Measurements from ENCODE around the gene RECQL.
A peak's percentile ranks its signal among the peaks of the same experiment; 100 is the strongest.

Gene RECQL, protein sequence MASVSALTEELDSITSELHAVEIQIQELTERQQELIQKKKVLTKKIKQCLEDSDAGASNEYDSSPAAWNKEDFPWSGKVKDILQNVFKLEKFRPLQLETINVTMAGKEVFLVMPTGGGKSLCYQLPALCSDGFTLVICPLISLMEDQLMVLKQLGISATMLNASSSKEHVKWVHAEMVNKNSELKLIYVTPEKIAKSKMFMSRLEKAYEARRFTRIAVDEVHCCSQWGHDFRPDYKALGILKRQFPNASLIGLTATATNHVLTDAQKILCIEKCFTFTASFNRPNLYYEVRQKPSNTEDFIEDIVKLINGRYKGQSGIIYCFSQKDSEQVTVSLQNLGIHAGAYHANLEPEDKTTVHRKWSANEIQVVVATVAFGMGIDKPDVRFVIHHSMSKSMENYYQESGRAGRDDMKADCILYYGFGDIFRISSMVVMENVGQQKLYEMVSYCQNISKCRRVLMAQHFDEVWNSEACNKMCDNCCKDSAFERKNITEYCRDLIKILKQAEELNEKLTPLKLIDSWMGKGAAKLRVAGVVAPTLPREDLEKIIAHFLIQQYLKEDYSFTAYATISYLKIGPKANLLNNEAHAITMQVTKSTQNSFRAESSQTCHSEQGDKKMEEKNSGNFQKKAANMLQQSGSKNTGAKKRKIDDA

GRCh38 chr12:21501258-21502163 lies at the start of gene RECQL, which contains the start of gene GOLT1B:
TSS of gene RECQL (minus strand) at chr12:21501635. CDS start at chr12:21499570, 2,065 bp downstream.
TSS of gene GOLT1B (plus strand) at chr12:21501789. CDS start at chr12:21501924, 135 bp downstream.
- Histone ChIP-seq H3K36me3 (ENCODE audit: insufficient read depth, low read depth, low read length) (peaks cover 26% of the 10 kb centered on the region), H3K27ac (ENCODE audit: low read length) (no peak within 1 kb of the TSS), H3K27me3 (ENCODE audit: insufficient read depth, low read length) (no peaks in the 10 kb centered on the region), H3K9ac (ENCODE audit: low read depth, low read length) (peak within 1 kb of the TSS; percentile 88), H3K4me1 (ENCODE audit: insufficient read depth, low read length) (peaks cover 5% of the 10 kb centered on the region; the same call in 1 of the 2 replicates), H3K4me3 (ENCODE audit: low read length) (peak within 1 kb of the TSS; percentile 96), H3K9me3 (ENCODE audit: insufficient read depth, low read depth, low read length) (no peaks in the 10 kb centered on the region)

DNA sequence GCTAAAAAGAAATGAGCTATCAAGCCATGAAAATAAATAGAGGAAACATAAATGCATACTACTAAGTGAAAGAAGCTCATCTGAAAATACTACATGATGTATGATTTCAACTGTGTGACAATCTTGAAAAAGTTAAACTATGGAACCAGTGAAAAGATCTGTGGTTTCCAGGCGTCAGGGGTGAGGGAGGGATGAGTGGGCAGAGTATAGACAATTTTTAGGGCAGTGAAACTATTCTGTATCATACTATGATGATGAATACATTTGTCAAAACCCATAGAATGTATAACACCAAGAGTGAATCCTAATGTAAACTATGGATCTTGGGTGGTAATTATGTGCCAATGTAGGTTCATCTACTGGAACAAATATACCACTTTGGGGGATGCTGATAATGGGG lies 46.0 kb upstream of the RECQL start:
- no peaks in the 10 kb centered on the region for H3K27me3 ChIP-seq (ENCODE audit: insufficient read depth, low read length)
- H3K9ac ChIP-seq (ENCODE audit: low read depth, low read length), result no peak overlapping the region
- H3K36me3 ChIP-seq (ENCODE audit: insufficient read depth, low read depth, low read length), result no peaks in the 10 kb centered on the region
- H3K4me3 ChIP-seq (ENCODE audit: low read length), result no peak overlapping the region
- no peaks in the 10 kb centered on the region for H3K9me3 ChIP-seq (ENCODE audit: insufficient read depth, low read depth, low read length)
- H3K4me1 ChIP-seq (ENCODE audit: insufficient read depth, low read length), result no peaks in the 10 kb centered on the region
- H3K27ac ChIP-seq (ENCODE audit: low read length), result no peak overlapping the region

GRCh38 chr12:21546716-21547115 lies 45.3 kb upstream of the RECQL start:
- H3K27me3 ChIP-seq (ENCODE audit: insufficient read depth, low read length), result no peaks in the 10 kb centered on the region
- no peak overlapping the region for H3K4me3 ChIP-seq (ENCODE audit: low read length)
- H3K9me3 ChIP-seq (ENCODE audit: insufficient read depth, low read depth, low read length), result no peaks in the 10 kb centered on the region
- H3K27ac ChIP-seq (ENCODE audit: low read length), result no peak overlapping the region
- H3K9ac ChIP-seq (ENCODE audit: low read depth, low read length), result no peak overlapping the region
- no peaks in the 10 kb centered on the region for H3K4me1 ChIP-seq (ENCODE audit: insufficient read depth, low read length)
- no peaks in the 10 kb centered on the region for H3K36me3 ChIP-seq (ENCODE audit: insufficient read depth, low read depth, low read length)

- Histone ChIP-seq H3K36me3 (ENCODE audit: insufficient read depth, low read depth, low read length) (no peaks in the 10 kb centered on the region), H3K27ac (ENCODE audit: low read length) (no peak overlapping the region), H3K4me3 (ENCODE audit: low read length) (no peak overlapping the region), H3K27me3 (ENCODE audit: insufficient read depth, low read length) (no peaks in the 10 kb centered on the region), H3K9me3 (ENCODE audit: insufficient read depth, low read depth, low read length) (no peaks in the 10 kb centered on the region), H3K9ac (ENCODE audit: low read depth, low read length) (no peak overlapping the region), H3K4me1 (ENCODE audit: insufficient read depth, low read length) (no peaks in the 10 kb centered on the region)
Observed at GRCh38 chr12:21545557-21545956, 44.1 kb upstream of the RECQL start.

DNA sequence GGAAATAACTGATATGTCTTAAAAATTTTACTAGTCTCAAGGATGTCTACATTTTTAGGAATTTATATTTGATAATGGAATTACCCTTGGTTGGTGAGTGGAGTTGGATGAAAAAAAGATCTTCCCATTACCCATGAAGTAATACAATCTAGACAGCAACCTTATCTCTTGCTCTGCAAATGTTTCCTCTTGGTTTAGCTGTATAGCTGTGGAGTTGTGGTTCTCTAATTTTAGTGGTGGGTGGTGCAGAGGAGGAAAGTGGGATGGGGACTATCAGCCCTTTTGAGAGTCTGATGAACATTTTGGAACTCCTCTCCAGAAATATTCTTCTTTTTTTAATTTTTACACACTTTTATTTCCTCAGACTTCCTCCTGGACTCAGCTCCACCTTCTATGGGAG lies 41.7 kb upstream of the RECQL start:
- H3K27me3 ChIP-seq (ENCODE audit: insufficient read depth, low read length), result no peaks in the 10 kb centered on the region

DNA sequence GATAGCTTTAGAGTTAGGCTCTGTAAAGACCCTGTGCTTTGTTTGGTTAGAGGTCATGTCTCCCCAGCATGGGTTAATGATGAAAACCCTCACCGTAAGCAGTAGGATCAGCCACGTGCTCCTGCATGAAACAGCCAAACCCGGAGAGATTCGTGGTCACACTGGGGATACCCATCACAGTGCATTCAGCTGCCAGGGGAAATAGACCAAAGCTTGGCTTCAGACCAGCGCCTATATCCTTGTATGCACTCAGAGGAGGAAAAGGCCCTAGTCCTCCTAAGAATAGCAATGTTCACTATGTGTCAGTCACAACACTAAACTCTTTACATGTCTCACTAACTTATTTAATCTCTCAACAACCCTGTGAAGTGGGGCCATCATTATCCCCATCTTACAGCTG lies 41.0 kb upstream of the RECQL start:
- Histone ChIP-seq H3K27me3 (ENCODE audit: insufficient read depth, low read length) (no peaks in the 10 kb centered on the region), H3K4me1 (ENCODE audit: insufficient read depth, low read length) (no peaks in the 10 kb centered on the region), H3K4me3 (ENCODE audit: low read length) (no peak overlapping the region)

More for the DNA sequence above, 41.7 kb upstream of the RECQL start:
- no peaks in the 10 kb centered on the region for H3K36me3 ChIP-seq (ENCODE audit: insufficient read depth, low read depth, low read length)
- no peaks in the 10 kb centered on the region for H3K9me3 ChIP-seq (ENCODE audit: insufficient read depth, low read depth, low read length)
- H3K4me3 ChIP-seq (ENCODE audit: low read length), result no peak overlapping the region
- no peaks in the 10 kb centered on the region for H3K4me1 ChIP-seq (ENCODE audit: insufficient read depth, low read length)
- H3K9ac ChIP-seq (ENCODE audit: low read depth, low read length), result no peak overlapping the region
- no peak overlapping the region for H3K27ac ChIP-seq (ENCODE audit: low read length)

GRCh38 chr12:21541773-21542172 lies 40.3 kb upstream of the RECQL start:
- no peak overlapping the region for H3K27ac ChIP-seq (ENCODE audit: low read length)

More for the DNA sequence above, 41.0 kb upstream of the RECQL start:
- Histone ChIP-seq H3K27ac (ENCODE audit: low read length) (no peak overlapping the region), H3K9ac (ENCODE audit: low read depth, low read length) (no peak overlapping the region), H3K9me3 (ENCODE audit: insufficient read depth, low read depth, low read length) (no peaks in the 10 kb centered on the region), H3K36me3 (ENCODE audit: insufficient read depth, low read depth, low read length) (no peaks in the 10 kb centered on the region)

GRCh38 chr12:21539797-21540196 lies 38.4 kb upstream of the RECQL start:
- no peaks in the 10 kb centered on the region for H3K4me1 ChIP-seq (ENCODE audit: insufficient read depth, low read length)

More at GRCh38 chr12:21541773-21542172, 40.3 kb upstream of the RECQL start:
- Histone ChIP-seq H3K27me3 (ENCODE audit: insufficient read depth, low read length) (no peaks in the 10 kb centered on the region), H3K9me3 (ENCODE audit: insufficient read depth, low read depth, low read length) (no peaks in the 10 kb centered on the region), H3K4me1 (ENCODE audit: insufficient read depth, low read length) (no peaks in the 10 kb centered on the region), H3K4me3 (ENCODE audit: low read length) (no peak overlapping the region), H3K36me3 (ENCODE audit: insufficient read depth, low read depth, low read length) (no peaks in the 10 kb centered on the region), H3K9ac (ENCODE audit: low read depth, low read length) (no peak overlapping the region)

DNA sequence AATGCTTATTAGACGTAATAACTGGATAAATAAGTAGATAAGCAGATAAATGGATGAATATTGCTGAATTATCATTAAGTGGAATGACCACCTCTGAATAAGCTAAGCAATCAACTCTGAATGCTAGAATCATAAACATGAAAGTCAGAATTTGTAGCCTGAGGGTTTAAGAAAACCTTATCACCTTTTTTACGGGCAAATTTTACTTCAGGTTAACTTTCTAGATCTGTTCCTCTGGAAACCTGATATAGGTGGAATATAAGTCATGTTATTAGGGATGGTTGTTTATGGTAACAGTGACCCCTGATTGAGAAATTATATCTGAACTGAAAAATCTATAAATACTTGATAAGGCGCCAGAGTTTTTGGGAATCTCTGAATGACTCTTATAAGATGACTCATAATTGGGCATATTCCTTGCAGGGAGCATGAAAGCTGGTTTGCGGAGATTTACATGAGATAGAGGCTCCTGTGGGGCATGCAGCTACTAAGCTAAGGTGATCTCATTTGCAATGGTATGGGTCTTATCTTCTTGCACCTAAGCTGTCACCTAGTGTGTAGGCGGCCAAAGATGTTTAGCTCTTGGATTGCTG lies 36.7 kb upstream of the RECQL start:
- Histone ChIP-seq H3K27me3 (ENCODE audit: insufficient read depth, low read length) (no peaks in the 10 kb centered on the region), H3K27ac (ENCODE audit: low read length) (no peak overlapping the region), H3K9me3 (ENCODE audit: insufficient read depth, low read depth, low read length) (no peaks in the 10 kb centered on the region)

More at GRCh38 chr12:21539797-21540196, 38.4 kb upstream of the RECQL start:
- Histone ChIP-seq H3K9me3 (ENCODE audit: insufficient read depth, low read depth, low read length) (no peaks in the 10 kb centered on the region), H3K27ac (ENCODE audit: low read length) (no peak overlapping the region), H3K27me3 (ENCODE audit: insufficient read depth, low read length) (no peaks in the 10 kb centered on the region), H3K36me3 (ENCODE audit: insufficient read depth, low read depth, low read length) (no peaks in the 10 kb centered on the region), H3K9ac (ENCODE audit: low read depth, low read length) (no peak overlapping the region), H3K4me3 (ENCODE audit: low read length) (no peak overlapping the region)

DNA sequence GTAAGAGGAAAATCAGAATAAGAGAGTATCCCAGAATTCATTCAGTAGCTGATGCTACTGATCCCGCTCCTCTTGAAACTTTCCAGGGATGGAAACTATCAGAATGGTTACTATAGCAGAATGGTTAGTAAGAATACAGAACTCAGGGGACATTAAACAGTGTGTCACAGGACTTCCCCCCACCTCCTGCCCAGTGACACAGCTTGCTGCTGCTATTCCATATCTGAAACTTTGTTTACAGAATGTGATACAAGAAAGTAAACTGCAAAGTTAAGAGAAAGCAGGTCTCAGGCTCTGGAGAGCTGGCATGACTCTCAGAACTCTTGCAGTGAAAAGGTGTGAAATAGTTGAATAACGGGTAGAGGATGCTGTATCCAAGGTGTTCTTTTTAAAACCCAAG lies 28.0 kb upstream of the RECQL start:
- Histone ChIP-seq H3K4me3 (ENCODE audit: low read length) (no peak overlapping the region), H3K27ac (ENCODE audit: low read length) (no peak overlapping the region), H3K4me1 (ENCODE audit: insufficient read depth, low read length) (peaks cover 2% of the 10 kb centered on the region; the same call in 1 of the 2 replicates), H3K36me3 (ENCODE audit: insufficient read depth, low read depth, low read length) (no peaks in the 10 kb centered on the region), H3K9ac (ENCODE audit: low read depth, low read length) (no peak overlapping the region), H3K9me3 (ENCODE audit: insufficient read depth, low read depth, low read length) (no peaks in the 10 kb centered on the region), H3K27me3 (ENCODE audit: insufficient read depth, low read length) (peaks cover 50% of the 10 kb centered on the region)

More for the DNA sequence above, 36.7 kb upstream of the RECQL start:
- Histone ChIP-seq H3K9ac (ENCODE audit: low read depth, low read length) (no peak overlapping the region), H3K36me3 (ENCODE audit: insufficient read depth, low read depth, low read length) (no peaks in the 10 kb centered on the region), H3K4me1 (ENCODE audit: insufficient read depth, low read length) (no peaks in the 10 kb centered on the region), H3K4me3 (ENCODE audit: low read length) (no peak overlapping the region)

GRCh38 chr12:21528953-21529352 lies 27.5 kb upstream of the RECQL start:
- H3K9me3 ChIP-seq (ENCODE audit: insufficient read depth, low read depth, low read length), result no peaks in the 10 kb centered on the region
- H3K9ac ChIP-seq (ENCODE audit: low read depth, low read length), result no peak overlapping the region
- no peaks in the 10 kb centered on the region for H3K36me3 ChIP-seq (ENCODE audit: insufficient read depth, low read depth, low read length)
- peaks cover 50% of the 10 kb centered on the region for H3K27me3 ChIP-seq (ENCODE audit: insufficient read depth, low read length)
- no peak overlapping the region for H3K27ac ChIP-seq (ENCODE audit: low read length)
- no peak overlapping the region for H3K4me3 ChIP-seq (ENCODE audit: low read length)
- peaks cover 2% of the 10 kb centered on the region; the same call in 1 of the 2 replicates for H3K4me1 ChIP-seq (ENCODE audit: insufficient read depth, low read length)
